Activated T-helper 17 cell treated with anti-CD3 and anti-CD28 coated beads, Interleukin-2, amount 50 U/mL, for 72 hours (primary cell): Measurements from ENCODE around the gene CASP8AP2. TPM values are rescaled to one million over a fixed set of nuclear protein-coding genes. Genes with fewer than 3 reads are reported as not detected.
"Not testable (repeated sequence)": the region's sequence is repeated elsewhere in the genome, so short reads cannot be mapped to it uniquely, and the experiment has no call there.

ENCODE experiments used
- ATAC-seq: fragments of 150-1000 bp; cut with Tn5 transposase; replicated peaks from 2 replicates; pipeline ENCODE4 v1.10.0; 2021; ENCODE audit warnings: mild to moderate bottlenecking, moderate library complexity
- H3K27ac Mint-ChIP-seq: one replicate; pipeline ENCODE4 v1.8.0; 2022; ENCODE audit warnings: mixed read lengths
- H3K27me3 Mint-ChIP-seq: one replicate; pipeline ENCODE4 v1.8.0; 2022; ENCODE audit warnings: mixed read lengths
- H3K36me3 Mint-ChIP-seq: one replicate; pipeline ENCODE4 v1.8.0; 2022; ENCODE audit warnings: low read depth, mild to moderate bottlenecking, mixed read lengths
- H3K4me1 Mint-ChIP-seq: one replicate; pipeline ENCODE4 v1.8.0; 2022; ENCODE audit warnings: mixed read lengths
- H3K4me3 Mint-ChIP-seq: one replicate; pipeline ENCODE4 v1.8.0; 2022; ENCODE audit warnings: mild to moderate bottlenecking, mixed read lengths
- H3K9me3 Mint-ChIP-seq: one replicate; pipeline ENCODE4 v1.8.0; 2022; ENCODE audit warnings: mixed read lengths
- total RNA-seq, 2 donors: library from RNA; stranded (reverse); gene quantifications; one replicate each; pipeline ENCODE4 v1.2.3, GENCODE V29; 2022

The CASP8AP2 gene
- total RNA-seq, result 10 to 100 TPM; 20.4 to 25.6 TPM

GRCh38 chr6:89829472-89830169, at the start of gene CASP8AP2:
Gene CASP8AP2 (plus strand): TSS chr6:89829880.
- peak within 1 kb of the TSS; percentile 94 for H3K4me3 Mint-ChIP-seq
- H3K9me3 Mint-ChIP-seq, result no peaks in the 10 kb centered on the region
- peaks cover 13% of the 10 kb centered on the region for H3K4me1 Mint-ChIP-seq
- H3K27me3 Mint-ChIP-seq, result no peaks in the 10 kb centered on the region
- H3K27ac Mint-ChIP-seq, result peak within 1 kb of the TSS; percentile 86
- peak; percentile 97 for ATAC-seq
- peaks cover 45% of the 10 kb centered on the region for H3K36me3 Mint-ChIP-seq

- Mint-ChIP-seq H3K4me1 (no peaks in the 10 kb centered on the region), H3K27me3 (no peaks in the 10 kb centered on the region), H3K9me3 (no peaks in the 10 kb centered on the region), H3K36me3 (peaks cover 94% of the 10 kb centered on the region), H3K4me3 (no peak overlapping the region), H3K27ac (no peak overlapping the region)
- ATAC-seq, result no peak
These were observed 48.3 kb upstream of the CASP8AP2 start for GRCh38 chr6:89781070-89782034.

GRCh38 chr6:89782222-89782621, 47.5 kb upstream of the CASP8AP2 start:
- peaks cover 93% of the 10 kb centered on the region for H3K36me3 Mint-ChIP-seq
- no peaks in the 10 kb centered on the region for H3K27me3 Mint-ChIP-seq
- ATAC-seq, result no peak
- no peaks in the 10 kb centered on the region for H3K4me1 Mint-ChIP-seq
- H3K27ac Mint-ChIP-seq, result no peak overlapping the region
- H3K9me3 Mint-ChIP-seq, result no peaks in the 10 kb centered on the region
- H3K4me3 Mint-ChIP-seq, result no peak overlapping the region

GRCh38 chr6:89783293-89783692, 46.4 kb upstream of the CASP8AP2 start:
- not testable (repeated sequence) for H3K27me3 Mint-ChIP-seq, ATAC-seq, H3K4me3 Mint-ChIP-seq, H3K9me3 Mint-ChIP-seq, H3K4me1 Mint-ChIP-seq, H3K27ac Mint-ChIP-seq
- peaks cover 97% of the 10 kb centered on the region for H3K36me3 Mint-ChIP-seq

- H3K36me3 Mint-ChIP-seq, result peaks cover 97% of the 10 kb centered on the region
- no peaks in the 10 kb centered on the region for H3K9me3 Mint-ChIP-seq
- H3K4me3 Mint-ChIP-seq, result no peak overlapping the region
- no peaks in the 10 kb centered on the region for H3K4me1 Mint-ChIP-seq
- no peaks in the 10 kb centered on the region for H3K27me3 Mint-ChIP-seq
- H3K27ac Mint-ChIP-seq, result no peak overlapping the region
- no peak for ATAC-seq
These were observed 44.8 kb upstream of the CASP8AP2 start for GRCh38 chr6:89784838-89785237.

GRCh38 chr6:89786970-89787369, 42.7 kb upstream of the CASP8AP2 start:
- Mint-ChIP-seq H3K27me3 (no peaks in the 10 kb centered on the region), H3K27ac (no peak overlapping the region), H3K36me3 (peaks cover 97% of the 10 kb centered on the region), H3K9me3 (no peaks in the 10 kb centered on the region), H3K4me1 (no peaks in the 10 kb centered on the region), H3K4me3 (no peak overlapping the region)
- ATAC-seq, result no peak

GRCh38 chr6:89787660-89788328, 41.9 kb upstream of the CASP8AP2 start:
- no peaks in the 10 kb centered on the region for H3K27me3 Mint-ChIP-seq
- peak overlapping the region; percentile 11 for H3K27ac Mint-ChIP-seq
- H3K4me3 Mint-ChIP-seq, result no peak overlapping the region
- H3K9me3 Mint-ChIP-seq, result no peaks in the 10 kb centered on the region
- H3K36me3 Mint-ChIP-seq, result peaks cover 97% of the 10 kb centered on the region
- no peaks in the 10 kb centered on the region for H3K4me1 Mint-ChIP-seq
- no peak for ATAC-seq

GRCh38 chr6:89789980-89790379, 39.7 kb upstream of the CASP8AP2 start:
- Mint-ChIP-seq H3K36me3 (peaks cover 97% of the 10 kb centered on the region), H3K4me3 (no peak overlapping the region), H3K9me3 (no peaks in the 10 kb centered on the region), H3K27me3 (no peaks in the 10 kb centered on the region), H3K4me1 (peaks cover 18% of the 10 kb centered on the region), H3K27ac (no peak overlapping the region)
- no peak for ATAC-seq

- no peak for ATAC-seq
- Mint-ChIP-seq H3K4me1 (peaks cover 22% of the 10 kb centered on the region), H3K27me3 (no peaks in the 10 kb centered on the region), H3K9me3 (no peaks in the 10 kb centered on the region), H3K4me3 (no peak overlapping the region), H3K36me3 (peaks cover 97% of the 10 kb centered on the region), H3K27ac (no peak overlapping the region)
These were observed 39.3 kb upstream of the CASP8AP2 start for GRCh38 chr6:89790403-89790802.

- peaks cover 93% of the 10 kb centered on the region for H3K36me3 Mint-ChIP-seq
- ATAC-seq, result no peak
- H3K4me1 Mint-ChIP-seq, result peaks cover 22% of the 10 kb centered on the region
- no peaks in the 10 kb centered on the region for H3K27me3 Mint-ChIP-seq
- H3K4me3 Mint-ChIP-seq, result no peak overlapping the region
- H3K9me3 Mint-ChIP-seq, result no peaks in the 10 kb centered on the region
- peak overlapping the region; percentile 42 for H3K27ac Mint-ChIP-seq
These were observed 36.8 kb upstream of the CASP8AP2 start for GRCh38 chr6:89792881-89793280.

- Mint-ChIP-seq H3K9me3 (no peaks in the 10 kb centered on the region), H3K4me3 (peak overlapping the region; percentile 68), H3K36me3 (peaks cover 89% of the 10 kb centered on the region), H3K27ac (peak overlapping the region; percentile 81), H3K4me1 (peaks cover 22% of the 10 kb centered on the region), H3K27me3 (no peaks in the 10 kb centered on the region)
- ATAC-seq, result no peak
These were observed 36.1 kb upstream of the CASP8AP2 start for GRCh38 chr6:89793586-89793985.

- no peaks in the 10 kb centered on the region for H3K9me3 Mint-ChIP-seq
- peaks cover 89% of the 10 kb centered on the region for H3K36me3 Mint-ChIP-seq
- peak; percentile 80 for ATAC-seq
- H3K4me1 Mint-ChIP-seq, result peaks cover 22% of the 10 kb centered on the region
- peak overlapping the region; percentile 81 for H3K27ac Mint-ChIP-seq
- peak overlapping the region; percentile 68 for H3K4me3 Mint-ChIP-seq
- no peaks in the 10 kb centered on the region for H3K27me3 Mint-ChIP-seq
These were observed 35.4 kb upstream of the CASP8AP2 start for GRCh38 chr6:89794324-89794723.

GRCh38 chr6:89797317-89797716, 32.4 kb upstream of the CASP8AP2 start:
- ATAC-seq, result no peak

GRCh38 chr6:89799096-89799495, 30.6 kb upstream of the CASP8AP2 start:
- H3K9me3 Mint-ChIP-seq, result no peaks in the 10 kb centered on the region
- peaks cover 13% of the 10 kb centered on the region for H3K4me1 Mint-ChIP-seq
- peaks cover 83% of the 10 kb centered on the region for H3K36me3 Mint-ChIP-seq
- no peak overlapping the region for H3K27ac Mint-ChIP-seq
- H3K4me3 Mint-ChIP-seq, result no peak overlapping the region
- no peak for ATAC-seq
- H3K27me3 Mint-ChIP-seq, result no peaks in the 10 kb centered on the region

More at GRCh38 chr6:89797317-89797716, 32.4 kb upstream of the CASP8AP2 start:
- H3K27me3 Mint-ChIP-seq, result no peaks in the 10 kb centered on the region
- H3K4me3 Mint-ChIP-seq, result no peak overlapping the region
- peaks cover 89% of the 10 kb centered on the region for H3K36me3 Mint-ChIP-seq
- no peak overlapping the region for H3K27ac Mint-ChIP-seq
- peaks cover 22% of the 10 kb centered on the region for H3K4me1 Mint-ChIP-seq
- H3K9me3 Mint-ChIP-seq, result no peaks in the 10 kb centered on the region
